HUDEP-2 (cell line): ENCODE results near the gene DNMBP.

Experiments used
- DNase-seq, 76 experiments: peaks; one replicate each; lab custom pipeline; 2025; ENCODE audit not compliant: unreplicated experiment in 76 of 76; lab: John Stamatoyannopoulos, UW

The DNMBP gene

GRCh38 chr10:100009793-100010676 is at the start of gene DNMBP:
DNMBP (minus strand) TSS chr10:100009947; CDS start chr10:99972124, 37,823 bp downstream.
- peak in 62 of 76 experiments; percentile 2 to 72 (median 42) for DNase-seq

- no peak for DNase-seq
Measured at GRCh38 chr10:100057948-100058347, 48.2 kb upstream of the DNMBP start.

- DNase-seq = no peak
Measured at GRCh38 chr10:100053686-100054460, 44.1 kb upstream of the DNMBP start.

GRCh38 chr10:100046021-100046486 is 36.3 kb upstream of the DNMBP start:
- peak in 59 of 76 experiments; percentile 3 to 73 (median 38) for DNase-seq

GRCh38 chr10:100045592-100045991 is 35.8 kb upstream of the DNMBP start:
- no peak for DNase-seq

- no peak for DNase-seq
Measured at GRCh38 chr10:100043796-100044195, 34.0 kb upstream of the DNMBP start.

- DNase-seq = no peak
Measured at GRCh38 chr10:100043344-100043743, 33.6 kb upstream of the DNMBP start.

GRCh38 chr10:100041306-100042002 is 31.7 kb upstream of the DNMBP start:
- no peak for DNase-seq

- DNase-seq = no peak
Measured at GRCh38 chr10:100038561-100039071, 28.9 kb upstream of the DNMBP start.

- no peak for DNase-seq
Measured at GRCh38 chr10:100037758-100038315, 28.1 kb upstream of the DNMBP start.

GRCh38 chr10:100036850-100037249 is 27.1 kb upstream of the DNMBP start:
- no peak for DNase-seq

GRCh38 chr10:100033766-100034418 is 24.1 kb upstream of the DNMBP start:
- DNase-seq = no peak

- no peak for DNase-seq
Measured at GRCh38 chr10:100027416-100027815, 17.7 kb upstream of the DNMBP start.

- no peak for DNase-seq
Measured at GRCh38 chr10:100025576-100025975, 15.8 kb upstream of the DNMBP start.

- DNase-seq = no peak
Measured at GRCh38 chr10:100024748-100025147, 15.0 kb upstream of the DNMBP start.

GRCh38 chr10:100022403-100022802 is 12.7 kb upstream of the DNMBP start:
- DNase-seq = no peak

- no peak for DNase-seq
Measured at GRCh38 chr10:100021322-100021721, 11.6 kb upstream of the DNMBP start.

- no peak for DNase-seq
Measured at GRCh38 chr10:100020886-100021253, 11.1 kb upstream of the DNMBP start.

- DNase-seq = no peak
Measured at GRCh38 chr10:100020142-100020885, 10.6 kb upstream of the DNMBP start.
